SIG-M5 treated with dmso at 0.1 percent for 504 hours (cell line): ENCODE results near the gene IGDCC3.
"Not testable (repeated sequence)": the region's sequence is repeated elsewhere in the genome, so short reads cannot be mapped to it uniquely, and the experiment has no call there.

Experiments
- DNase-seq: peaks from one replicate; lab custom pipeline; 2025; ENCODE audit not compliant: unreplicated experiment; lab: John Stamatoyannopoulos, UW

IGDCC3 gene

DNA sequence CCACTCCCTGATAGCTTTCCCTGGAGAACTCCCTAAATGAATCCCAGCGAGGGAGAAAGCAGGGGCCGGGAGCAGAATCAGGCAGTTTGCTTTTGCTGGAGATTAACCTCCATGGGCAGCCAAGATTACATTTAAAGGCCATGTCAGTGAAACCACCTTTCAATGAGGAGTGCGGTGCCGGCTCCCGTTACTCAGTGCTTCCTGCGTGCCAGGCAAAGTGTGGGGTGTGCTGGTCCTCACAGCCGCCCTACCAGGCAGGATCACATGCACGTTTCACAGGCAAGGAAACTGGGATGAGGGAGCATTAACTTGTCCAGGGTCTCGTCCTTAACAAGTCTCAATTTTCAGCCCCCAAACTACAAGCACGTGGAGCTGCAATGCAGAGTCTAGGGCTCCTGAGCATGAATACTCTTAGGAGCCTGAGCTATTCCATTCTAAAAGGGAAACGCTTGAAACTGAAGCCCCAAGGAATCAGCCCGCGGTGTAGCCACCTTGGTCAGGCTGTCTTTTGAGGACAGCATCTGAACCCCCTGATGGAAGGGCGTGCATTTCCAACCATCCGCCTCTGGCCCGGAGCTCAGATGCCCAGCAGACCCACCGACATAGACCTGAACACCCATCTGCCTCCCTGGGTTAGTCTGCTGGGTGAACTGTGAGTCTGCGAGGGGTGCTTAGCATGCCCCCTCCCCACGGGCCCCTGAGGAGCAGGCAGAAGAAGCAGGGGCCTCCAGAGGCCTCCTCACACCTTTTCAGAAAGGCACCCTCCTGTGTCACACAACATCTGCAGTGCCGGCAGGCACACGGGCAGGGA, 5.6 kb downstream of the IGDCC3 start:
- no peak for DNase-seq

DNA sequence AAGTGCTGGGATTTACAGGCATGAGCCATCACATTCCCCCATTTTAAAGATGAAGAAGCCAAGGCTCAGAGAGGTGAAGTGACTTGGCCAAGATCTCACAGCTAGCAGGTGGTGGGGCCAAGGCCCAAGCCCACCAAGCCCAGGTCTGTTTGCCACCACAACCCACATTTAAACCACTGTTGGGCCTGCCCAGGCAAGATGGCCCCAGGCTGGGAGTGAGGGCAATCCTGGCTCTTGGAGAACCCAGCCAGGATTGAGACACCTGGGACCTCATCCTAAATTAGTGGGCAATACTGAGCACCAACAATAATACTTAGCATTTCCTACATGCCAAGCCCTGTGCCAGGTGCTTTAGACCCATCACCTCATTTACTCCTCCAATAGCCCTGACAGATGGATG, 6.9 kb downstream of the IGDCC3 start:
- no peak for DNase-seq

DNA sequence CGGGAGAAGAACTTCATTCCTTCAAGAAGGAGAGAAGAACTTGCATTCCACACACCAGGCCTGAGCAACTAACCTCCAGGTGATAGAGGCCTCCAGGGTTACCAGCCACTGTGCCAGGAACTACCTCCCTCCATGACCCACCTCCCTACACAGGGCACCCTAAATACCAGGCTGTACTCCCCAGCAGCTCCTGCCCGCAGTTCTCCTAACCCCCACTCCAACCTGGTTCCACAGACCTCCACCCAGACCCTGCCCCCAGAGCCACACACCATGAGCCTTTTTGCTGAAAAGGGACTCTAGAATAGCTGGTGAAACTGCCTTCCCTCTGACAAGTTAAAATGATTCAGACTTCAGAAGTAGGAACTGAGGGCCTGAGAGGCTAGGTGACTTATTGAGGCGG, 8.2 kb downstream of the IGDCC3 start:
- DNase-seq, result no peak

- DNase-seq, result no peak
These were observed 8.6 kb downstream of the IGDCC3 start for GRCh38 chr15:65369212-65369547.

- no peak for DNase-seq
These were observed 9.2 kb downstream of the IGDCC3 start for GRCh38 chr15:65368302-65369211.

- no peak for DNase-seq
These were observed 11.5 kb downstream of the IGDCC3 start for GRCh38 chr15:65366122-65366892.

DNA sequence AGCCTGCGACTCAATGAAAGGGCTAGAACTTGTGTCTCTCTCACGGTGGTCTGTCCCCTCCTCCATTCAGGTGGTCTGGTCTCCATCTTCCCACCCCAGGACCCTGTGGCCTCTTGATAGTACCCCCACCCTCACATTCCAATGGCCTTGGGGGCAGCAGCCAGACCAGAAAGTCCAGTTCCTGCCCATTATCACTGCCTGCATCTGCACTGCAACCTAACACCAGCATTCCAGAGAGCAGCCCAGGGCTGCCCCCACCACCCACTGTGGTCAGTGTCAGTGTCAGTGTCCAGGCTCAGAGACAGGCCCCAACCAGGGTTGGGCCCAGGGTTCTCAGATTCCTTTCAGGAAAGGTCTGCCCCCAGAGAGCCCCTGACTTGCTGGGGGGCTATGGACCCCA, 12.6 kb downstream of the IGDCC3 start:
- peak; percentile 4 for DNase-seq

- no peak for DNase-seq
These were observed 14.0 kb downstream of the IGDCC3 start for GRCh38 chr15:65363766-65364165.

GRCh38 chr15:65363306-65363705, 14.5 kb downstream of the IGDCC3 start:
- DNase-seq, result no peak

DNA sequence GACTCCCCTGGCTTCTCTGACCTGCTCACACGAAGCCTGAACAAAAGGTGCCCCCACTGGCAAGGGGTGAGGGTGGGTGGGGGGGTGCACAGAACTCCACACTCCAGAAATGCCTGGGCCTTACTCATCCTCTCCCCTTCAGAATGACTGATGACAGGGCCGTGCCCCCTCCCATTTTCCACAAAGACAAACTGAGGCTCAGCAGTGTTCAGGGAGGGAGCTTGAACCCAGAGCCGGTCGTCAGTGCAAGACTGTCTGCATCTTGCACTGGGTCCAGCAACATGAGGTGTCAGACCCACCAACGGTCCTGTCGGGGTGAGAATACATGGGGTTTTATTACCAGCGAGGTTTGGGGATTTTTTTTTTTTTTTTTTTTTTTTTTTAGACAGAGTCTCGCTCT, 15.3 kb downstream of the IGDCC3 start:
- no peak for DNase-seq

DNA sequence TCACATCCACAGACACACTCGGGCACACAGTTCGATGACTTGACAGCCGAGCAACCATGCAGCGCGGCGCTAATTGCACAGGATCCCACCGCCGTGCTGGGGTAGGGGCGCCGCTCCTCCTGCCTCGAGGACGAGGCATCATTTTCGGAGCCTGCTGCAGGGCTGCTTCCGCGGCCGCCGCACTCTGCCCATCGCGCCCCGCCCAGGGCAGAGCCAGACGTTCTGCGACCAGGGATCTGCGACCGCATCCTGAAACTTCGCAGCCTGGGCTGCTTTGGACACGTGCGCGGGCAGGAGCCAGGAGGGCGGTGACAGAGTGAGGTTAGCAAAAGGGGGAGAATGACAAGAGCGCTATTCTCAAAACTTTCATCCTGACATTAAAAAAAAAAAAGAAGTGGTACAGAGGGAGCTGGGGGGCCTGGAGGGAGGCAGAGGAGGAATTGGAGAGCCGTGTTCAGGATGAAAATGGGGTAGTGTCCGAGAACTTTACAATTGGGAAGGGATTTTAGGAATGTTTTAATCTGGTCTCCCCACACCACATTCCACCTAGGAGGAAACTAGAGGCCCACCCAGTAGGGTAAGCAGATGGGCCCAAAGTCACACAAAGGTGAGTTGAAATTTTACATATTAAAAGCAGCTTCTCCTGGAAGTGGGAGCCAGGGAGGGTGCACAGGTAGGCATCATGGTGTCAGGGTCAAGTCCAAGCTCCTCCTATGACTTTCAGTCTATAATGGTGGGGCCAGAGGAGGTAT, 15.9 kb downstream of the IGDCC3 start:
- no peak for DNase-seq

DNA sequence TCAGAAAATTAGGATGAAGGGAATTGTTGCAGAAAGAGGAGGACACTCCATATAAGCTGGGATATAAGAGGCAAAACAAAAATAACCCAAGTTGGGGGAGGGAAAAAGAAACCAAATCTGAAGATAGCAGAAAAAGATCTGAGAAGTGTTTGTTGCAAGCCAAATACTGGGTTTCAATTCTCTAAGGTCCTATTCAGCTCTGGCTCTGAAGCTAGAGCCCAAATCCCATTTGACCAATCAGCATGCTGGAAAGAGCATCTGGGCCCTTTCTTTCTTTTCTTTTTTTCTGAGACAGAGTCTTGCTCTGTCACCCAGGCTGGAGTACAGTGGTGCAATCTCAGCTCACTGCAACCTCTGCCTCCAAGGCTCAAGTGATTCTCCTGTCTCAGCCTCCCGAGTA, 17.3 kb downstream of the IGDCC3 start:
- DNase-seq, result no peak

- DNase-seq, result no peak
These were observed 21.8 kb downstream of the IGDCC3 start for GRCh38 chr15:65355988-65356353.

DNA sequence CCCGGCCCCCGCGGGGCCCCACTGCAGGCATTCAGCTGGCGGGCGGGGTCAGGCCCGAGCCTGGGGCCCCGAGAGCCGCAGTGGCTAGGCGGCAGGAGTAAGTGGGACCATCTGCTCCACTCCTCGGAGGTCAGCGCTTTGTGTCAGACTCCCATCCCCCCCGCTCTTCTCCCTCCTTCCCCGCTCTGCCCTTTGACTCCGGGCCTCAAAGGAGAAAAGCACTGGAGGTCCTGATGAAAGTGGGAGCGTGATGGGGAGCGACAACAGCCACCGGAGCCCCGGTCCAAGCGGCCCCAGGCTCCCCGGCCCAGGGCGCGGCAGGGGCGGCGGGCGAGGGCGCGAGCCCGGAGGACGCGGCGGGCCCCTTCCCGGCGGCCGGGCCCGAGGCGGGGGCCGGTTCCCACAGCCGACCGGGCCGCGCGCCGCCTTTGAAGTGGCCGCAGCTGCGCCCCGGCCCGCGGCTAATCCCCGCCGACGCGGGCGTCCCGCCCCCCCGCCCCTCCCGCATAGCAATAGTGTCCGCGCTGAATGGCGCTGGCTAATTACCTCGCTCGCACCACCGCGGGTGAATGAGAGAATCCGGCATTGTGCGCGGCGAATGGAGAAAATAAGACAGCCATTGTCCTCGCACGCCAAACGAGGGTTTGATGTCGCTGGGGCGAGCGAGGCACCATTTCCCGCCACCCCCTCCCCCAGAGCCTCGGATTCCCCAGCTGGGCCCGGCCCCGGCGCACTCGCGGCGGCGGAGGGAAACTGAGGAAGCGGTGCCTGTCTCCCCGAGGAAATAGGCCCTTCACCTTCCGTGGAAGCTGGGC, 22.4 kb downstream of the IGDCC3 start:
- no peak for DNase-seq

- no peak for DNase-seq
These were observed 23.0 kb downstream of the IGDCC3 start for GRCh38 chr15:65354835-65355172.

GRCh38 chr15:65351972-65352371, 25.8 kb downstream of the IGDCC3 start:
- not testable (repeated sequence) for DNase-seq

DNA sequence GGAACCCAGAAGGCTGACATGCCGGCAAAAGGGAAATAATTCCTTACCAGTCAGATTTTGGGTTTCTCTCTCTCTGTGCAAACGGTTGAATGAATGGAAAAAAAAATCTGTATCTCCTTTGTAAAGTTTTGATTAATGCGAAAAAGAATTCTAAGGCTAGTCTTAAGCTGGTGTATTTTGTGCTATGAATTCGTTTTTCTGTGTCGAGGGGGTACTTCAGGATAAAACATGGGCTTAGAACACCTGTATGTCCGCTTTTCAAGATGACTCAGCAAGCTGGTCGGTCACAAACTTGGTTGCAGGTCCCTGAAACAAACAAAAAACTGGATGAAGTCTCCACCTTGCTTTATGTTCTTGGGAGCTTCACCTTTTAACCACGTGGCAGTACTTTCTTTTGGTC, 28.5 kb downstream of the IGDCC3 start:
- no peak for DNase-seq

DNA sequence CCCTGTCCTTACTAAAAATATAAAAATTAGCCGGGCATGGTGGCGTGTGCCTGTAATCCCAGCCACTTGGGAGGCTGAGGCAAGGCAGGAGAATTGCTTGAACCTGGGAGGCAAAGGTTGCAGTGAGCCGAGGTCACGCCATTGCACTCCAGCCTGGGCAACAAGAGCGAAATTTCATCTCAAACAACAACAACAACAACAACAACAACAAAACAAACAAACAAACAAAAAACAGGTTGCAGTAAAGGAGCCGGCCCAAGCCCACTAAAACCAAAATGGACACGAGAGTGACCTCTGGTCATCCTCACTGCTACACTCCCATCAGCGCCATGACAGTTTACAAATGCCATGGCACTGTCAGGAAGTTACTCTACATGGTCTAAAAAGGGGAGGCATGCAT, 30.0 kb downstream of the IGDCC3 start:
- DNase-seq, result not testable (repeated sequence)

GRCh38 chr15:65346856-65347598, 30.8 kb downstream of the IGDCC3 start:
- DNase-seq, result no peak

GRCh38 chr15:65344914-65345275, 32.9 kb downstream of the IGDCC3 start:
- DNase-seq, result no peak
